ENCODE measurements around the gene FCHSD2. TPM values are rescaled to one million over a fixed set of nuclear protein-coding genes. Genes with fewer than 3 reads are reported as not detected.

The FCHSD2 gene
- total and polyA plus RNA-seq, 2 experiments from 2014 or later: 9.1 to 19.8 TPM

- no peak overlapping the region for H3K4me2 ChIP-seq (ENCODE audit: unreplicated experiment)
- no peaks in the 10 kb centered on the region for H3K36me3 ChIP-seq (ENCODE audit: low read depth)
- H3K4me1 ChIP-seq (ENCODE audit: insufficient read depth): 0 out of 2 replicates have a peak, but pooled peaks cover 5% of the 10 kb centered on the region
- H3K4me3 ChIP-seq: no peak overlapping the region
- H3K9ac ChIP-seq: no peak overlapping the region
- H3K79me2 ChIP-seq (ENCODE audit: insufficient read depth): no peaks in the 10 kb centered on the region
- H2AFZ ChIP-seq: no peak overlapping the region
- no peaks in the 10 kb centered on the region for H4K20me1 ChIP-seq (ENCODE audit: insufficient read depth)
- in situ Hi-C loops (cut with MboI): no loop called here
- no peaks in the 10 kb centered on the region for H3K27me3 ChIP-seq (replicated peaks; ENCODE audit: insufficient read depth)
- H3K9me3 ChIP-seq (ENCODE audit: low read depth): no peaks in the 10 kb centered on the region
- no peaks in the 10 kb centered on the region for H3K9me2 ChIP-seq (ENCODE audit: insufficient read depth)
- no peak overlapping the region for H3K27ac ChIP-seq
- no peaks in the 10 kb centered on the region for H3F3A ChIP-seq (ENCODE audit: insufficient read depth)
- no peak for DNase-seq
- TF ChIP-seq EZH2phosphoT487 (IDR thresholded peaks at IDR 0.05; ENCODE audit: insufficient read depth, low read depth): no peak
- no peak for TF ChIP-seq EZH2 (IDR thresholded peaks at IDR 0.05; ENCODE audit: insufficient read depth, poor library complexity, severe bottlenecking)
These were observed 143.4 kb downstream of the FCHSD2 start for GRCh38 chr11:72998676-72999075.

GRCh38 chr11:72996959-72997358, 145.2 kb downstream of the FCHSD2 start:
- Histone ChIP-seq H3K9me2 (ENCODE audit: insufficient read depth) (no peaks in the 10 kb centered on the region), H4K20me1 (ENCODE audit: insufficient read depth) (no peaks in the 10 kb centered on the region), H2AFZ (no peak overlapping the region), H3K79me2 (ENCODE audit: insufficient read depth) (no peaks in the 10 kb centered on the region), H3K36me3 (ENCODE audit: low read depth) (no peaks in the 10 kb centered on the region), H3K9me3 (ENCODE audit: low read depth) (no peaks in the 10 kb centered on the region), H3K9ac (no peak overlapping the region), H3K27ac (no peak overlapping the region), H3K4me2 (ENCODE audit: unreplicated experiment) (no peak overlapping the region), H3F3A (ENCODE audit: insufficient read depth) (no peaks in the 10 kb centered on the region), H3K4me3 (no peak overlapping the region), H3K4me1 (ENCODE audit: insufficient read depth) (0 out of 2 replicates have a peak, but pooled peaks cover 5% of the 10 kb centered on the region), H3K27me3 (replicated peaks; ENCODE audit: insufficient read depth) (no peaks in the 10 kb centered on the region)
- 76 to 78% methylated on average over 3 of the region's 3 CpGs for WGBS, 2 experiments (ENCODE audit: low coverage in 1 of 2, low lambda C conversion rate in 2 of 2, missing lambda C conversion rate in 2 of 2)
- no peak for TF ChIP-seq EZH2 (IDR thresholded peaks at IDR 0.05; ENCODE audit: insufficient read depth, poor library complexity, severe bottlenecking)
- no peak for TF ChIP-seq EZH2phosphoT487 (IDR thresholded peaks at IDR 0.05; ENCODE audit: insufficient read depth, low read depth)
- DNase-seq: no peak
- in situ Hi-C loops (cut with MboI): no loop called here

- Histone ChIP-seq H3F3A (ENCODE audit: insufficient read depth) (no peaks in the 10 kb centered on the region), H3K4me3 (no peak overlapping the region), H2AFZ (no peak overlapping the region), H3K79me2 (ENCODE audit: insufficient read depth) (peaks cover 9% of the 10 kb centered on the region; the same call in 1 of the 2 replicates), H3K36me3 (ENCODE audit: low read depth) (no peaks in the 10 kb centered on the region; the same call in 1 of the 2 replicates), H3K9me2 (ENCODE audit: insufficient read depth) (no peaks in the 10 kb centered on the region), H3K9me3 (ENCODE audit: low read depth) (no peaks in the 10 kb centered on the region), H3K9ac (no peak overlapping the region), H4K20me1 (ENCODE audit: insufficient read depth) (0 out of 2 replicates have a peak, but pooled peaks cover 7% of the 10 kb centered on the region), H3K27me3 (replicated peaks; ENCODE audit: insufficient read depth) (no peaks in the 10 kb centered on the region), H3K4me2 (ENCODE audit: unreplicated experiment) (no peak overlapping the region), H3K4me1 (ENCODE audit: insufficient read depth) (peaks cover 6% of the 10 kb centered on the region), H3K27ac (no peak overlapping the region)
- no peak for TF ChIP-seq EZH2 (IDR thresholded peaks at IDR 0.05; ENCODE audit: insufficient read depth, poor library complexity, severe bottlenecking)
- no peak for TF ChIP-seq EZH2phosphoT487 (IDR thresholded peaks at IDR 0.05; ENCODE audit: insufficient read depth, low read depth)
- peak; percentile 57 for DNase-seq
- 38 to 68% methylated on average over 1 of the region's 1 CpG for WGBS, 2 experiments (ENCODE audit: low coverage in 1 of 2, low lambda C conversion rate in 2 of 2, missing lambda C conversion rate in 2 of 2)
- in situ Hi-C loops (cut with MboI): no loop called here
These were observed 152.4 kb downstream of the FCHSD2 start for GRCh38 chr11:72989727-72990126.

GRCh38 chr11:72988821-72989220, 153.3 kb downstream of the FCHSD2 start:
- no peak overlapping the region for H3K9ac ChIP-seq
- H2AFZ ChIP-seq: no peak overlapping the region
- peaks cover 9% of the 10 kb centered on the region; the same call in 1 of the 2 replicates for H3K79me2 ChIP-seq (ENCODE audit: insufficient read depth)
- no peak overlapping the region for H3K4me2 ChIP-seq (ENCODE audit: unreplicated experiment)
- peaks cover 3% of the 10 kb centered on the region; the same call in 1 of the 2 replicates for H3K36me3 ChIP-seq (ENCODE audit: low read depth)
- H3K4me3 ChIP-seq: no peak overlapping the region
- no peak for DNase-seq
- H3K27me3 ChIP-seq (replicated peaks; ENCODE audit: insufficient read depth): no peaks in the 10 kb centered on the region
- no peak for TF ChIP-seq EZH2 (IDR thresholded peaks at IDR 0.05; ENCODE audit: insufficient read depth, poor library complexity, severe bottlenecking)
- no peak for TF ChIP-seq EZH2phosphoT487 (IDR thresholded peaks at IDR 0.05; ENCODE audit: insufficient read depth, low read depth)
- 98 to 100% methylated on average over 3 of the region's 3 CpGs for WGBS, 2 experiments (ENCODE audit: low coverage in 1 of 2, low lambda C conversion rate in 2 of 2, missing lambda C conversion rate in 2 of 2)
- H3K4me1 ChIP-seq (ENCODE audit: insufficient read depth): peaks cover 6% of the 10 kb centered on the region
- H3F3A ChIP-seq (ENCODE audit: insufficient read depth): no peaks in the 10 kb centered on the region
- no peaks in the 10 kb centered on the region for H3K9me3 ChIP-seq (ENCODE audit: low read depth)
- no peaks in the 10 kb centered on the region for H3K9me2 ChIP-seq (ENCODE audit: insufficient read depth)
- in situ Hi-C loops (cut with MboI): no loop called here
- H3K27ac ChIP-seq: no peak overlapping the region
- H4K20me1 ChIP-seq (ENCODE audit: insufficient read depth): 0 out of 2 replicates have a peak, but pooled peaks cover 7% of the 10 kb centered on the region

- Histone ChIP-seq H4K20me1 (ENCODE audit: insufficient read depth) (0 out of 2 replicates have a peak, but pooled peaks cover 6% of the 10 kb centered on the region), H3K4me2 (ENCODE audit: unreplicated experiment) (no peak overlapping the region), H3K27ac (no peak overlapping the region), H3K9me3 (ENCODE audit: low read depth) (no peaks in the 10 kb centered on the region), H3K36me3 (ENCODE audit: low read depth) (peaks cover 12% of the 10 kb centered on the region; the same call in 1 of the 2 replicates), H3F3A (ENCODE audit: insufficient read depth) (no peaks in the 10 kb centered on the region), H2AFZ (no peak overlapping the region), H3K4me3 (no peak overlapping the region), H3K4me1 (ENCODE audit: insufficient read depth) (peaks cover 6% of the 10 kb centered on the region), H3K9ac (no peak overlapping the region), H3K9me2 (ENCODE audit: insufficient read depth) (no peaks in the 10 kb centered on the region), H3K79me2 (ENCODE audit: insufficient read depth) (peaks cover 9% of the 10 kb centered on the region; the same call in 1 of the 2 replicates), H3K27me3 (replicated peaks; ENCODE audit: insufficient read depth) (no peaks in the 10 kb centered on the region)
- TF ChIP-seq EZH2phosphoT487 (IDR thresholded peaks at IDR 0.05; ENCODE audit: insufficient read depth, low read depth) (no peak), EZH2 (IDR thresholded peaks at IDR 0.05; ENCODE audit: insufficient read depth, poor library complexity, severe bottlenecking) (no peak)
- in situ Hi-C loops (cut with MboI): no loop called here
- no peak for DNase-seq
These were observed 156.5 kb downstream of the FCHSD2 start for GRCh38 chr11:72985645-72986044.

All from GM23248 (cell line).